GM12878 (cell line): ENCODE measurements around the gene ZFP64.

Experiments used
- ASH2L ChIP-seq: fragments of 300-600, 200-600 bp; sonication (generic); IDR thresholded peaks from 2 replicates; pipeline ENCODE4 v1.6.1; 2017; ENCODE audit warnings: low read depth, mild to moderate bottlenecking, borderline replicate concordance
- CHD4 ChIP-seq: fragments of 200-600 bp; sonication (generic); IDR thresholded peaks from 2 replicates; pipeline ENCODE4 v1.6.1; 2016; ENCODE audit warnings: mild to moderate bottlenecking
- POLR2AphosphoS5 ChIP-seq: IDR thresholded peaks from 2 replicates; pipeline ENCODE4 v1.6.1; 2011; ENCODE audit warnings: mild to moderate bottlenecking, low read length, inconsistent platforms
- PRDM15 ChIP-seq: fragments of 450-650 bp; formaldehyde crosslinking; IDR thresholded peaks from 2 replicates; pipeline ENCODE4 v1.4.0; 2020; ENCODE audit warnings: mild to moderate bottlenecking, moderate library complexity
- SMAD1 ChIP-seq: fragments of 450-650 bp; IDR thresholded peaks from 2 replicates; pipeline ENCODE4 v1.6.1; 2018; ENCODE audit warnings: mild to moderate bottlenecking, low read depth; ENCODE audit not compliant: partially characterized antibody
- SRF ChIP-seq, 2 experiments: IDR thresholded peaks; 2 replicates each; pipeline ENCODE4 v1.6.1; 2011; ENCODE audit warnings: low read depth in 2 of 2, low read length in 2 of 2, mild to moderate bottlenecking in 1 of 2, moderate library complexity in 1 of 2
- ZBTB33 ChIP-seq: fragments of 450-650 bp; IDR thresholded peaks from 2 replicates; pipeline ENCODE4 v1.6.1; 2017; ENCODE audit warnings: mild to moderate bottlenecking

- no peak for TF ChIP-seq CHD4
- TF ChIP-seq SMAD1, result no peak
- no peak for TF ChIP-seq PRDM15 (CRISPR knock-in tag)
- TF ChIP-seq ASH2L, result no peak
- no peak for TF ChIP-seq ZBTB33
- no peak for TF ChIP-seq SRF (IDR thresholded peaks at IDR 0.05; ENCODE audit: low read depth in 2 of 2, low read length in 2 of 2)
- no peak for TF ChIP-seq POLR2AphosphoS5
Measured at GRCh38 chr20:52171025-52171424, 20.6 kb downstream of the ZFP64 start.
